GM12891 (cell line): ENCODE measurements around the gene PTK7.

Experiments
- PAX5 ChIP-seq: IDR thresholded peaks from 2 replicates; pipeline ENCODE4 v1.6.1; 2011; ENCODE audit warnings: low read length, moderate library complexity, mild to moderate bottlenecking; ENCODE audit not compliant: insufficient read depth, severe bottlenecking
- POLR2A ChIP-seq: IDR thresholded peaks from 2 replicates; pipeline ENCODE4 v1.6.1; 2011; ENCODE audit warnings: low read depth, low read length, control low read depth
- POLR2AphosphoS5 ChIP-seq: IDR thresholded peaks from 2 replicates; pipeline ENCODE4 v1.6.1; 2011; ENCODE audit warnings: low read depth, low read length, control low read depth
- SPI1 ChIP-seq: IDR thresholded peaks from 2 replicates; pipeline ENCODE4 v1.6.1; 2011; ENCODE audit warnings: low read depth, low read length, control low read depth
- TAF1 ChIP-seq: IDR thresholded peaks from 2 replicates; pipeline ENCODE4 v1.6.1; 2011; ENCODE audit warnings: low read depth, low read length, control low read depth

DNA sequence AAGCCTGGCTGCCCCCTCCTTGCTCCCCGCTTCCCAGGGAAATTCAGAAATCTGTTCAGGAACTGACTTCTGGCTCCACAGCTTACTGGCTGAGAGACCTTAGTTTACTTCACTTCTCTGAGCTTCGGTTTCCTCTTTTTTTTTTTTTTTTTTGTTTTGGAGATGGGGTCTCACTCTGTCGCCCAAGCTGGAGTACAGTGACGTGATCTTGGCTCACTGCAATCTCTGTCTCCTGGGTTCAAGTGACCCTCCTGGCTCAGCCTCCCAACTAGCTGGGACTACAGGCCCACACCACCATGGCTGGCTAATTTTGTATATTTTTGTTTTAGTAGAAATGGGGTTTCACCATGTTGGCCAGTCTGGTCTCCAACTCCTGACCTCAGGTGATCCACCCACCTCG is 14.9 kb downstream of the PTK7 start:
- TF ChIP-seq POLR2A (no peak), POLR2AphosphoS5 (no peak), PAX5 (no peak), TAF1 (no peak), SPI1 (no peak)
